ENCODE measurements around the gene SEMA5A.

SEMA5A gene

GRCh38 chr5:9046756-9047481 lies 499.0 kb downstream of the SEMA5A start:
- Histone ChIP-seq H3K4me1 (ENCODE audit: control insufficient read depth, insufficient read depth, low read length) (no peaks in the 10 kb centered on the region), H3K9me3 (ENCODE audit: control insufficient read depth, insufficient read depth, low read length) (no peaks in the 10 kb centered on the region), H3K9ac (ENCODE audit: low read depth, low read length) (no peak overlapping the region), H3K36me3 (ENCODE audit: control insufficient read depth, insufficient read depth, low read length) (no peaks in the 10 kb centered on the region), H3K4me3 (ENCODE audit: low read depth, low read length) (no peak overlapping the region), H3K27me3 (ENCODE audit: control insufficient read depth, insufficient read depth, low read length) (no peaks in the 10 kb centered on the region), H3K27ac (ENCODE audit: low read depth, low read length) (no peak overlapping the region)

GRCh38 chr5:9045946-9046345 lies 499.9 kb downstream of the SEMA5A start:
- H3K4me3 ChIP-seq (ENCODE audit: low read depth, low read length) = no peak overlapping the region
- H3K27me3 ChIP-seq (ENCODE audit: control insufficient read depth, insufficient read depth, low read length) = no peaks in the 10 kb centered on the region
- no peak overlapping the region for H3K9ac ChIP-seq (ENCODE audit: low read depth, low read length)
- H3K36me3 ChIP-seq (ENCODE audit: control insufficient read depth, insufficient read depth, low read length) = no peaks in the 10 kb centered on the region
- H3K9me3 ChIP-seq (ENCODE audit: control insufficient read depth, insufficient read depth, low read length) = no peaks in the 10 kb centered on the region
- H3K27ac ChIP-seq (ENCODE audit: low read depth, low read length) = no peak overlapping the region
- no peaks in the 10 kb centered on the region for H3K4me1 ChIP-seq (ENCODE audit: control insufficient read depth, insufficient read depth, low read length)

GRCh38 chr5:9042241-9042640 lies 503.6 kb downstream of the SEMA5A start:
- no peaks in the 10 kb centered on the region for H3K9me3 ChIP-seq (ENCODE audit: control insufficient read depth, insufficient read depth, low read length)
- no peaks in the 10 kb centered on the region for H3K36me3 ChIP-seq (ENCODE audit: control insufficient read depth, insufficient read depth, low read length)
- H3K27ac ChIP-seq (ENCODE audit: low read depth, low read length) = no peak overlapping the region
- H3K4me3 ChIP-seq (ENCODE audit: low read depth, low read length) = no peak overlapping the region
- no peaks in the 10 kb centered on the region for H3K27me3 ChIP-seq (ENCODE audit: control insufficient read depth, insufficient read depth, low read length)
- no peak overlapping the region for H3K9ac ChIP-seq (ENCODE audit: low read depth, low read length)
- no peaks in the 10 kb centered on the region for H3K4me1 ChIP-seq (ENCODE audit: control insufficient read depth, insufficient read depth, low read length)

GRCh38 chr5:9040475-9040874 lies 505.4 kb downstream of the SEMA5A start:
- no peak overlapping the region for H3K9ac ChIP-seq (ENCODE audit: low read depth, low read length)

GRCh38 chr5:9037048-9037447 lies 508.8 kb downstream of the SEMA5A start:
- Histone ChIP-seq H3K4me3 (ENCODE audit: low read depth, low read length) (no peak overlapping the region), H3K27me3 (ENCODE audit: control insufficient read depth, insufficient read depth, low read length) (no peaks in the 10 kb centered on the region), H3K9ac (ENCODE audit: low read depth, low read length) (no peak overlapping the region), H3K9me3 (ENCODE audit: control insufficient read depth, insufficient read depth, low read length) (no peaks in the 10 kb centered on the region), H3K4me1 (ENCODE audit: control insufficient read depth, insufficient read depth, low read length) (no peaks in the 10 kb centered on the region), H3K36me3 (ENCODE audit: control insufficient read depth, insufficient read depth, low read length) (no peaks in the 10 kb centered on the region), H3K27ac (ENCODE audit: low read depth, low read length) (no peak overlapping the region)

More at GRCh38 chr5:9040475-9040874, 505.4 kb downstream of the SEMA5A start:
- Histone ChIP-seq H3K27me3 (ENCODE audit: control insufficient read depth, insufficient read depth, low read length) (no peaks in the 10 kb centered on the region), H3K36me3 (ENCODE audit: control insufficient read depth, insufficient read depth, low read length) (no peaks in the 10 kb centered on the region), H3K4me3 (ENCODE audit: low read depth, low read length) (no peak overlapping the region), H3K27ac (ENCODE audit: low read depth, low read length) (no peak overlapping the region), H3K9me3 (ENCODE audit: control insufficient read depth, insufficient read depth, low read length) (no peaks in the 10 kb centered on the region), H3K4me1 (ENCODE audit: control insufficient read depth, insufficient read depth, low read length) (no peaks in the 10 kb centered on the region)

- no peak overlapping the region for H3K9ac ChIP-seq (ENCODE audit: low read depth, low read length)
- H3K27ac ChIP-seq (ENCODE audit: low read depth, low read length) = no peak overlapping the region
Measured at GRCh38 chr5:9035346-9035745, 510.5 kb downstream of the SEMA5A start.

GRCh38 chr5:9034649-9035048 lies 511.2 kb downstream of the SEMA5A start:
- Histone ChIP-seq H3K4me1 (ENCODE audit: control insufficient read depth, insufficient read depth, low read length) (no peaks in the 10 kb centered on the region), H3K27me3 (ENCODE audit: control insufficient read depth, insufficient read depth, low read length) (no peaks in the 10 kb centered on the region), H3K9ac (ENCODE audit: low read depth, low read length) (no peak overlapping the region), H3K4me3 (ENCODE audit: low read depth, low read length) (no peak overlapping the region), H3K9me3 (ENCODE audit: control insufficient read depth, insufficient read depth, low read length) (no peaks in the 10 kb centered on the region), H3K27ac (ENCODE audit: low read depth, low read length) (no peak overlapping the region), H3K36me3 (ENCODE audit: control insufficient read depth, insufficient read depth, low read length) (no peaks in the 10 kb centered on the region)

More at GRCh38 chr5:9035346-9035745, 510.5 kb downstream of the SEMA5A start:
- no peaks in the 10 kb centered on the region for H3K36me3 ChIP-seq (ENCODE audit: control insufficient read depth, insufficient read depth, low read length)
- H3K9me3 ChIP-seq (ENCODE audit: control insufficient read depth, insufficient read depth, low read length) = no peaks in the 10 kb centered on the region
- H3K4me1 ChIP-seq (ENCODE audit: control insufficient read depth, insufficient read depth, low read length) = no peaks in the 10 kb centered on the region
- H3K27me3 ChIP-seq (ENCODE audit: control insufficient read depth, insufficient read depth, low read length) = no peaks in the 10 kb centered on the region
- no peak overlapping the region for H3K4me3 ChIP-seq (ENCODE audit: low read depth, low read length)

- no peaks in the 10 kb centered on the region for H3K36me3 ChIP-seq (ENCODE audit: control insufficient read depth, insufficient read depth, low read length)
- no peak overlapping the region for H3K9ac ChIP-seq (ENCODE audit: low read depth, low read length)
Measured at GRCh38 chr5:9033524-9033923, 512.4 kb downstream of the SEMA5A start.

GRCh38 chr5:9025942-9026341 lies 519.9 kb downstream of the SEMA5A start:
- Histone ChIP-seq H3K9me3 (ENCODE audit: control insufficient read depth, insufficient read depth, low read length) (peaks cover 12% of the 10 kb centered on the region), H3K27me3 (ENCODE audit: control insufficient read depth, insufficient read depth, low read length) (no peaks in the 10 kb centered on the region)

More at GRCh38 chr5:9033524-9033923, 512.4 kb downstream of the SEMA5A start:
- Histone ChIP-seq H3K9me3 (ENCODE audit: control insufficient read depth, insufficient read depth, low read length) (no peaks in the 10 kb centered on the region), H3K27ac (ENCODE audit: low read depth, low read length) (no peak overlapping the region), H3K4me3 (ENCODE audit: low read depth, low read length) (no peak overlapping the region), H3K27me3 (ENCODE audit: control insufficient read depth, insufficient read depth, low read length) (no peaks in the 10 kb centered on the region), H3K4me1 (ENCODE audit: control insufficient read depth, insufficient read depth, low read length) (no peaks in the 10 kb centered on the region)

GRCh38 chr5:9020996-9021395 lies 524.9 kb downstream of the SEMA5A start:
- Histone ChIP-seq H3K9me3 (ENCODE audit: control insufficient read depth, insufficient read depth, low read length) (no peaks in the 10 kb centered on the region; the same call in 1 of the 2 replicates), H3K36me3 (ENCODE audit: control insufficient read depth, insufficient read depth, low read length) (no peaks in the 10 kb centered on the region), H3K27me3 (ENCODE audit: control insufficient read depth, insufficient read depth, low read length) (no peaks in the 10 kb centered on the region), H3K27ac (ENCODE audit: low read depth, low read length) (no peak overlapping the region), H3K4me1 (ENCODE audit: control insufficient read depth, insufficient read depth, low read length) (no peaks in the 10 kb centered on the region), H3K4me3 (ENCODE audit: low read depth, low read length) (no peak overlapping the region), H3K9ac (ENCODE audit: low read depth, low read length) (no peak overlapping the region)

More at GRCh38 chr5:9025942-9026341, 519.9 kb downstream of the SEMA5A start:
- Histone ChIP-seq H3K36me3 (ENCODE audit: control insufficient read depth, insufficient read depth, low read length) (no peaks in the 10 kb centered on the region), H3K27ac (ENCODE audit: low read depth, low read length) (no peak overlapping the region), H3K4me1 (ENCODE audit: control insufficient read depth, insufficient read depth, low read length) (no peaks in the 10 kb centered on the region), H3K9ac (ENCODE audit: low read depth, low read length) (no peak overlapping the region), H3K4me3 (ENCODE audit: low read depth, low read length) (no peak overlapping the region)

- Histone ChIP-seq H3K9me3 (ENCODE audit: control insufficient read depth, insufficient read depth, low read length) (no peaks in the 10 kb centered on the region), H3K27me3 (ENCODE audit: control insufficient read depth, insufficient read depth, low read length) (no peaks in the 10 kb centered on the region), H3K27ac (ENCODE audit: low read depth, low read length) (no peak overlapping the region), H3K4me1 (ENCODE audit: control insufficient read depth, insufficient read depth, low read length) (no peaks in the 10 kb centered on the region), H3K4me3 (ENCODE audit: low read depth, low read length) (no peak overlapping the region), H3K9ac (ENCODE audit: low read depth, low read length) (no peak overlapping the region), H3K36me3 (ENCODE audit: control insufficient read depth, insufficient read depth, low read length) (no peaks in the 10 kb centered on the region)
Measured at GRCh38 chr5:9015937-9016270, 530.0 kb downstream of the SEMA5A start.
